ENCODE data around the gene SCGB1D4. TPM values are rescaled to one million over a fixed set of nuclear protein-coding genes. Genes with fewer than 3 reads are reported as not detected.

SCGB1D4 gene
- total and polyA plus RNA-seq, 2 of the 4 experiments (the other 2 are of a cell fraction) = not detected

DNA sequence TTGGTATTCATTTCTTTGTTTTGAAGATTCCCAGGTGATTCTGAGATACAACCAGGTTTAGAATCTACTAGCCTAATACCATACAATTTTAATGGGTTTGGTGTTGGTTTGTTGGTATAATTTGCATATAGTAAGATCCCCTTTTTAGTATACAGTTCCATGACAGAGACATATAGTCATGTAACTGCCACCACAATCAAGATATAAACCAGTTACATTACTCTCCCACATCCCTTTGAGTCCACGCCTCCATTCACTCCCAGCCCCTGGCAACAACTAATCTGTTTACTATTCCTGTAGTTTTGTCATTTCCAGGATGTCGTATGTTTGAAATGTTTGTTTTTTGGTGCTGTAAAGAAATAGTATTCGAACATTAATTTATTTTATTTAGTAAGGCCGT, 42.7 kb upstream of the SCGB1D4 start:
- Histone ChIP-seq H3K9ac (ENCODE audit: low read depth, low read length) (no peak overlapping the region), H3K27ac (ENCODE audit: insufficient read depth, low read length) (no peak overlapping the region), H2BK120ac (ENCODE audit: low read depth, low read length) (no peak overlapping the region), H2AK5ac (ENCODE audit: low read depth, low read length) (no peak overlapping the region), H3K4me1 (ENCODE audit: control insufficient read depth, insufficient read depth, low read length) (no peaks in the 10 kb centered on the region), H2BK5ac (ENCODE audit: low read depth, low read length, poor library complexity, severe bottlenecking) (no peak overlapping the region), H3K56ac (ENCODE audit: extremely low read depth, insufficient read depth, low read length) (no peak overlapping the region), H3K9me1 (ENCODE audit: insufficient read depth, low read length) (no peaks in the 10 kb centered on the region), H3K36me3 (ENCODE audit: control insufficient read depth, insufficient read depth, low read length) (no peaks in the 10 kb centered on the region), H2BK20ac (ENCODE audit: low read depth, low read length) (no peak overlapping the region), H3K4me2 (ENCODE audit: low read depth, low read length) (no peak overlapping the region), H2AK9ac (replicated peaks; ENCODE audit: low read depth, low read length, poor library complexity) (no peak overlapping the region), H4K20me1 (ENCODE audit: insufficient read depth, low read length) (no peaks in the 10 kb centered on the region), H2AFZ (replicated peaks; ENCODE audit: low read length, poor library complexity) (no peak overlapping the region), H3K79me1 (ENCODE audit: low read depth in 1 of 2, low read length in 2 of 2) (no peaks in the 10 kb centered on the region), H3K23ac (ENCODE audit: low read depth, low read length) (no peak overlapping the region), H3K27me3 (ENCODE audit: control insufficient read depth, insufficient read depth, low read length) (peaks cover 18% of the 10 kb centered on the region), H3K14ac (replicated peaks; ENCODE audit: low read depth, low read length) (no peak overlapping the region), H3K9me3 (ENCODE audit: control insufficient read depth, insufficient read depth, low read length) (no peaks in the 10 kb centered on the region), H4K91ac (ENCODE audit: insufficient read depth, low read depth, low read length) (no peak overlapping the region), H2BK15ac (ENCODE audit: low read depth, low read length) (no peak overlapping the region), H4K8ac (ENCODE audit: low read depth in 2 of 2, low read length in 2 of 2) (no peak overlapping the region), H3K4me3 (ENCODE audit: insufficient read depth, low read depth, low read length) (no peak overlapping the region), H3K4ac (ENCODE audit: low read depth, low read length) (no peak overlapping the region), H4K5ac (ENCODE audit: low read depth, low read length) (no peak overlapping the region), H3K18ac (ENCODE audit: low read depth, low read length) (no peak overlapping the region)
- BruUV-seq (replicated peaks) = no TSS peak
- in situ Hi-C loops (cut with MboI; ENCODE audit: low sequenced_read_pairs) (no loop called here), dilution Hi-C loops (cut with HindIII; ENCODE audit: low sequenced_read_pairs, unreplicated experiment) (no loop called here), intact Hi-C loops (cut with micrococcal nuclease) (no loop called here)
- ATAC-seq (ENCODE audit: low read depth) (no peak), DNase-seq (no peak)
- WGBS, 2 experiments (ENCODE audit: extremely low coverage in 2 of 2, insufficient read length in 1 of 2) = no CpG with 5 or more reads among the region's 4 CpGs
- CTCF ChIA-PET = interaction anchor here (2.3 kb wide), 1 partner anchor 36 kb away, joined by 8 read pairs; no protein-coding TSS in a partner anchor
- POLR2A ChIA-PET (ENCODE audit: unreplicated experiment) = interaction anchor here (0.6 kb wide), 1 partner anchor 211 kb away, joined by 7 read pairs; no protein-coding TSS in a partner anchor
- TF ChIP-seq, protein P1, sequence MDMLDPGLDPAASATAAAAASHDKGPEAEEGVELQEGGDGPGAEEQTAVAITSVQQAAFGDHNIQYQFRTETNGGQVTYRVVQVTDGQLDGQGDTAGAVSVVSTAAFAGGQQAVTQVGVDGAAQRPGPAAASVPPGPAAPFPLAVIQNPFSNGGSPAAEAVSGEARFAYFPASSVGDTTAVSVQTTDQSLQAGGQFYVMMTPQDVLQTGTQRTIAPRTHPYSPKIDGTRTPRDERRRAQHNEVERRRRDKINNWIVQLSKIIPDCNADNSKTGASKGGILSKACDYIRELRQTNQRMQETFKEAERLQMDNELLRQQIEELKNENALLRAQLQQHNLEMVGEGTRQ (IDR thresholded peaks at IDR 0.05; ENCODE audit: low read depth, low read length) = no peak
- TF ChIP-seq, protein P2, sequence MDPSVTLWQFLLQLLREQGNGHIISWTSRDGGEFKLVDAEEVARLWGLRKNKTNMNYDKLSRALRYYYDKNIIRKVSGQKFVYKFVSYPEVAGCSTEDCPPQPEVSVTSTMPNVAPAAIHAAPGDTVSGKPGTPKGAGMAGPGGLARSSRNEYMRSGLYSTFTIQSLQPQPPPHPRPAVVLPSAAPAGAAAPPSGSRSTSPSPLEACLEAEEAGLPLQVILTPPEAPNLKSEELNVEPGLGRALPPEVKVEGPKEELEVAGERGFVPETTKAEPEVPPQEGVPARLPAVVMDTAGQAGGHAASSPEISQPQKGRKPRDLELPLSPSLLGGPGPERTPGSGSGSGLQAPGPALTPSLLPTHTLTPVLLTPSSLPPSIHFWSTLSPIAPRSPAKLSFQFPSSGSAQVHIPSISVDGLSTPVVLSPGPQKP (IDR thresholded peaks at IDR 0.05; ENCODE audit: borderline replicate concordance, low read depth, low read length) = no peak
- TF ChIP-seq RFX5 (IDR thresholded peaks at IDR 0.05; ENCODE audit: low read depth, low read length) (no peak), FOS (IDR thresholded peaks at IDR 0.05; ENCODE audit: low read depth, low read length) (no peak), MAZ (IDR thresholded peaks at IDR 0.05; ENCODE audit: borderline replicate concordance, low read depth, low read length) (no peak), RCOR1 (IDR thresholded peaks at IDR 0.05; ENCODE audit: insufficient replicate concordance, low read length) (no peak), BHLHE40 (IDR thresholded peaks at IDR 0.05; ENCODE audit: low read depth, low read length) (no peak)
- TF ChIP-seq, protein P3, sequence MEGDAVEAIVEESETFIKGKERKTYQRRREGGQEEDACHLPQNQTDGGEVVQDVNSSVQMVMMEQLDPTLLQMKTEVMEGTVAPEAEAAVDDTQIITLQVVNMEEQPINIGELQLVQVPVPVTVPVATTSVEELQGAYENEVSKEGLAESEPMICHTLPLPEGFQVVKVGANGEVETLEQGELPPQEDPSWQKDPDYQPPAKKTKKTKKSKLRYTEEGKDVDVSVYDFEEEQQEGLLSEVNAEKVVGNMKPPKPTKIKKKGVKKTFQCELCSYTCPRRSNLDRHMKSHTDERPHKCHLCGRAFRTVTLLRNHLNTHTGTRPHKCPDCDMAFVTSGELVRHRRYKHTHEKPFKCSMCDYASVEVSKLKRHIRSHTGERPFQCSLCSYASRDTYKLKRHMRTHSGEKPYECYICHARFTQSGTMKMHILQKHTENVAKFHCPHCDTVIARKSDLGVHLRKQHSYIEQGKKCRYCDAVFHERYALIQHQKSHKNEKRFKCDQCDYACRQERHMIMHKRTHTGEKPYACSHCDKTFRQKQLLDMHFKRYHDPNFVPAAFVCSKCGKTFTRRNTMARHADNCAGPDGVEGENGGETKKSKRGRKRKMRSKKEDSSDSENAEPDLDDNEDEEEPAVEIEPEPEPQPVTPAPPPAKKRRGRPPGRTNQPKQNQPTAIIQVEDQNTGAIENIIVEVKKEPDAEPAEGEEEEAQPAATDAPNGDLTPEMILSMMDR (conservative IDR thresholded peaks at IDR 0.05; ENCODE audit: low read depth, low read length) = no peak
